HFF-Myc (cell line): ENCODE results near the gene FBXL16.

Experiments used
- DNase-seq: peaks from one replicate; pipeline ENCODE4 v3.0.0-alpha.2; 2011; ENCODE audit warnings: low read depth; ENCODE audit errors: extremely low read depth
- H3K4me3 ChIP-seq: replicated peaks from 2 replicates; pipeline ENCODE4 v1.5.1; 2011; ENCODE audit warnings: low read depth, mild to moderate bottlenecking, control low read depth, low read length
- TF ChIP-seq, protein P1 (sequence below): IDR thresholded peaks from 2 replicates; pipeline ENCODE4 v1.5.1; 2012; ENCODE audit warnings: mild to moderate bottlenecking, low read depth, low read length, control low read depth; ENCODE audit errors: missing control alignments

FBXL16 gene

GRCh38 chr16:647173-647902 lies 58.3 kb downstream of the FBXL16 start:
- DNase-seq, result no peak
- H3K4me3 ChIP-seq, result 0 out of 2 replicates have a peak overlapping the region, but pooled peaks have one; percentile 60
- TF ChIP-seq, protein P1, sequence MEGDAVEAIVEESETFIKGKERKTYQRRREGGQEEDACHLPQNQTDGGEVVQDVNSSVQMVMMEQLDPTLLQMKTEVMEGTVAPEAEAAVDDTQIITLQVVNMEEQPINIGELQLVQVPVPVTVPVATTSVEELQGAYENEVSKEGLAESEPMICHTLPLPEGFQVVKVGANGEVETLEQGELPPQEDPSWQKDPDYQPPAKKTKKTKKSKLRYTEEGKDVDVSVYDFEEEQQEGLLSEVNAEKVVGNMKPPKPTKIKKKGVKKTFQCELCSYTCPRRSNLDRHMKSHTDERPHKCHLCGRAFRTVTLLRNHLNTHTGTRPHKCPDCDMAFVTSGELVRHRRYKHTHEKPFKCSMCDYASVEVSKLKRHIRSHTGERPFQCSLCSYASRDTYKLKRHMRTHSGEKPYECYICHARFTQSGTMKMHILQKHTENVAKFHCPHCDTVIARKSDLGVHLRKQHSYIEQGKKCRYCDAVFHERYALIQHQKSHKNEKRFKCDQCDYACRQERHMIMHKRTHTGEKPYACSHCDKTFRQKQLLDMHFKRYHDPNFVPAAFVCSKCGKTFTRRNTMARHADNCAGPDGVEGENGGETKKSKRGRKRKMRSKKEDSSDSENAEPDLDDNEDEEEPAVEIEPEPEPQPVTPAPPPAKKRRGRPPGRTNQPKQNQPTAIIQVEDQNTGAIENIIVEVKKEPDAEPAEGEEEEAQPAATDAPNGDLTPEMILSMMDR, result no peak

- TF ChIP-seq, protein P1, result no peak
- DNase-seq, result no peak
- no peak overlapping the region for H3K4me3 ChIP-seq
These were observed 58.9 kb downstream of the FBXL16 start for GRCh38 chr16:646679-647172.

DNA sequence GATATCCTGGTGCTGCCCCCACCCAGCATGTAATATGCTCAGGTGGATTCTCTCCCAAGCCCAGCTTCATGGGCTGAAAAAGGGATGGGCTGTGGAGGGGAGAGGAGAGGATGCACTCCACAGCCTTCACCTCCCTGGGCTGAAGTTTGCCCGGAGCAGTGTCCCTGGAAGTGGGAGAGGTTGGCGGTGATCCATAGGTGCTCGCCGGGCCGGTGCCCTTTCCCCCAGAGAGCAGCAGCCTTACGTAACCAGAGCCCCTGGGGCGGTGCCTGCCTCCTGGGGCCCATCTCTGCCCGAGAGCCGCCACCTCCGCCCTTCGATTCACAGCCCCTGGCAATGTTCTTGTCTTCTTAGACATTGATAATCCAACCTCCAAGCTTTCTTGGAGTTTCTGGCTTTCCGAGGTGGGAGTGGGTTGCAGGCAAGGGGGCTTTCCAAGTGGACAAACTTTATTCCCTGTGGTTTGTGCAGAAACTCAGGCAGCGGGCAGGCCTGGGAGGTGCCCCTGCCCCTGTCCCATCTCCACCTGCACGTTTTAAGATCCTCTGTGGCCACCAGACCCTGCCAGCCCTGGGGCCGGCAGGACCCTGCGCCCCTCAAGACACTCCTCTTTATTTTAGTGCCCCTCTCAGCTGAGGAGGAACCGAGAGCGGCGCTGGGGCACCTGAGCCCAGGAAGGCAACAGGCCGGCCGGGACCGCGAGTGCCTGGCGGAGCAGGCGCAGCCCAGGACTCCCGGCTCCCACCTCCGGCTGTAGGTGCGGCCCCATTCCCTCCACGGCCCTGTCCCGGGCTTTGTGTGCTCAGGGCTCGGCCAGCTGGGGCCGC lies 59.5 kb downstream of the FBXL16 start:
- no peak overlapping the region for H3K4me3 ChIP-seq
- TF ChIP-seq, protein P1, result no peak
- DNase-seq, result no peak

GRCh38 chr16:644556-644955 lies 61.0 kb downstream of the FBXL16 start:
- TF ChIP-seq, protein P1, result no peak
- DNase-seq, result no peak
- H3K4me3 ChIP-seq, result no peak overlapping the region

DNA sequence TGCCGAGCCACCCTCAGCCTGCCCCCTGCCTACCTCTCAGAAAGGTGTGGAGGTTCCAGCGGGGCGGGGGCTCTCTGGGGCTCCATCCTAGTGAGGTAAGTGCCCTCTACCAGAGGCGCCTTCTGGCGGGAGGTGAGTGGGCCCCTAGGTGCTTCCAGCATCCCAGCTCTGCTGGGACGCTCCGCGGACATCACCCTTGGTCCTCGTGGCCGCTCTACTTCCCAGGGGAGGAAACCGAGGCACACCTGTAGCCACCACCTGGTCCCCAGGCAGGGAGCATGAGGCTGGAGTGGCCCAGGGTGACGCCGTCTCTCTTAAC lies 62.6 kb downstream of the FBXL16 start:
- peak overlapping the region; percentile 55 for H3K4me3 ChIP-seq
- TF ChIP-seq, protein P1, result no peak
- no peak for DNase-seq
